Esophagus (tissue), 2 donors: ENCODE data around the gene SRRT. TPM values are rescaled to one million over a fixed set of nuclear protein-coding genes. Genes with fewer than 3 reads are reported as not detected.

ENCODE experiments used
- H3K27ac ChIP-seq, 2 donors: one replicate each; pipeline ENCODE4 v1.5.1; 2013; ENCODE audit warnings: low read depth in 2 of 2, mild to moderate bottlenecking in 2 of 2, inconsistent platforms in 1 of 2, low read length in 1 of 2, moderate library complexity in 1 of 2
- H3K27me3 ChIP-seq, 2 donors: one replicate each; pipeline ENCODE4 v1.6.1; 2013; ENCODE audit warnings: low read length in 2 of 2, control low read depth in 1 of 2, mild to moderate bottlenecking in 1 of 2; ENCODE audit not compliant: insufficient read depth in 2 of 2, control insufficient read depth in 1 of 2
- H3K36me3 ChIP-seq, 2 donors: one replicate each; pipeline ENCODE4 v1.6.1; 2013; ENCODE audit warnings: low read length in 1 of 2; ENCODE audit not compliant: control insufficient read depth in 2 of 2, insufficient read depth in 2 of 2
- H3K4me1 ChIP-seq, 2 donors: one replicate each; pipeline ENCODE4 v1.6.1; 2013; ENCODE audit warnings: low read length in 1 of 2; ENCODE audit not compliant: control insufficient read depth in 2 of 2, insufficient read depth in 2 of 2
- H3K4me3 ChIP-seq, 2 donors: one replicate each; pipeline ENCODE4 v1.5.1; 2013; ENCODE audit warnings: low read length in 2 of 2, mild to moderate bottlenecking in 2 of 2, low read depth in 1 of 2, moderate library complexity in 1 of 2
- H3K9me3 ChIP-seq, 2 donors: one replicate each; pipeline ENCODE4 v1.6.1; 2013; ENCODE audit warnings: mild to moderate bottlenecking in 2 of 2, low read depth in 1 of 2, low read length in 1 of 2, moderate library complexity in 1 of 2; ENCODE audit not compliant: control insufficient read depth in 2 of 2, insufficient read depth in 1 of 2
- WGBS, 2 donors: extraction: QIAGEN DNeasy Blood & Tissue Kit; methylation state at CpG; one replicate each; pipeline ENCODE4 v1.1.7; 2013; 5-methylcytosine and 5-hydroxymethylcytosine counted together
- polyA plus RNA-seq, 2 donors: library from polyadenylated mRNA; stranded (reverse); fragments of 200-250 nt; gene quantifications; one replicate each; pipeline ENCODE4 v1.2.3, GENCODE V29; 2013
- donor health status: healthy with polysubstance abuse.
- donor health status: Bipolar disorder and iron deficiency.

SRRT gene
- polyA plus RNA-seq, 2 donors, result 70.7 to 105 TPM

DNA sequence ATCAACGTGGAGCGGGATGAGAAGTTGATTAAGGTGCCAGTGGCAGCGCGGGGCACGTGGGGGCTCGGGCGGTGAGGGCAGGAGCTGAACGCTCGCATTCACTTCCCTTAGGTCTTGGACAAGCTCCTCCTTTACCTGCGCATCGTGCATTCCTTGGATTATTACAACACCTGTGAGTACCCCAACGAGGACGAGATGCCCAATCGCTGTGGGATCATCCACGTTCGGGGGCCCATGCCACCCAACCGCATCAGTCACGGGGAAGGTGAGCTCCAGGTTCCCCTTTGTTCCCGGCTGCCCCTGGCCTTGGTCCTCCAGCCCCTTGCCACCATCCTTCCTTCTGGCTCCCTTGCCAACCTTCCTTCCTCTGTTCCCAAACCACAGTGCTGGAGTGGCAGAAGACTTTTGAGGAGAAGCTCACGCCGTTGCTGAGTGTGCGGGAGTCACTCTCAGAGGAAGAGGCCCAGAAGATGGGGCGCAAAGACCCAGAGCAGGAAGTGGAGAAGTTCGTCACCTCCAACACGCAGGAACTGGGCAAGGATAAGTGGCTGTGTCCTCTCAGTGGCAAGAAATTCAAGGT is 12.1 kb downstream of the SRRT start:
- WGBS, 2 donors, result 74 to 77% methylated on average over 25 of the region's 25 CpGs
- no peaks in the 10 kb centered on the region for H3K27me3 ChIP-seq
- no peak overlapping the region for H3K4me3 ChIP-seq
- H3K27ac ChIP-seq, result peak overlapping the region; percentile 64 to 69
- H3K4me1 ChIP-seq, result peaks cover 0 to 22% of the 10 kb centered on the region in 2 donors
- H3K36me3 ChIP-seq, result peaks cover 25 to 50% of the 10 kb centered on the region in 2 donors
- H3K9me3 ChIP-seq, result no peaks in the 10 kb centered on the region

DNA sequence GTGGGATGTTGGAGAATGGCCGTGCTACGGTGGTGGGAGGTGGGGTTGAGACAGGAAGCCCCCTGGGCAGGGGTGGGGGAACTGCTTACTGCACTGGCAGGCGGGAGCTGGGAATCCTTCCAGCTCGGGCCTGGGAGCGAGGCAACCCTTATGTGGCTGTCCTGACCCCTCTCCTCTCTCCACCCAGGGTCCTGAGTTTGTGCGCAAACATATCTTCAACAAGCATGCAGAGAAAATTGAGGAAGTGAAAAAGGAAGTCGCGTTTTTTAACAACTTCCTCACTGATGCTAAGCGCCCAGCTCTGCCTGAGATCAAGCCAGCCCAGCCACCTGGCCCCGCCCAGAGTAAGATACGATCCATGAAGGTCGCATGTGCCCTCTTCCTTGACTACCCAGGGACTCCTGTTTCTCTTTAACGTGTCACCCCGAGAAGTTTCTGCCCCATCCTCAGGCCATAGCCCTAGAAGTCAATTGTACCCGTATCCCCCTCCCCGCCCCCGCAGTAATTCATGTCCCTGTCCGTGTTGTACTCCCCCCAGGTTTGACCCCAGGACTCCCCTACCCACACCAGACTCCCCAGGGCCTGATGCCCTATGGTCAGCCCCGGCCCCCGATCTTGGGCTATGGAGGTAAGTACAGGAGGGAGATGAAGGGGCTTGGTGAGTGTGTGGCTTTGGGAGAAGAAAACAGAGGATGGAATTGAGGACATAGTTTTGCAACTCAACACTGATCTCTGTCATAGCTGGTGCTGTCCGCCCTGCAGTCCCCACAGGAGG is 12.8 kb downstream of the SRRT start:
- Histone ChIP-seq H3K4me3 (no peak overlapping the region), H3K27ac (peak overlapping the region; percentile 64 to 69), H3K27me3 (no peaks in the 10 kb centered on the region), H3K36me3 (peaks cover 21 to 46% of the 10 kb centered on the region in 2 donors), H3K4me1 (peaks cover 0 to 22% of the 10 kb centered on the region in 2 donors), H3K9me3 (no peaks in the 10 kb centered on the region)
- WGBS, 2 donors, result 48 to 52% methylated on average over 21 of the region's 21 CpGs

DNA sequence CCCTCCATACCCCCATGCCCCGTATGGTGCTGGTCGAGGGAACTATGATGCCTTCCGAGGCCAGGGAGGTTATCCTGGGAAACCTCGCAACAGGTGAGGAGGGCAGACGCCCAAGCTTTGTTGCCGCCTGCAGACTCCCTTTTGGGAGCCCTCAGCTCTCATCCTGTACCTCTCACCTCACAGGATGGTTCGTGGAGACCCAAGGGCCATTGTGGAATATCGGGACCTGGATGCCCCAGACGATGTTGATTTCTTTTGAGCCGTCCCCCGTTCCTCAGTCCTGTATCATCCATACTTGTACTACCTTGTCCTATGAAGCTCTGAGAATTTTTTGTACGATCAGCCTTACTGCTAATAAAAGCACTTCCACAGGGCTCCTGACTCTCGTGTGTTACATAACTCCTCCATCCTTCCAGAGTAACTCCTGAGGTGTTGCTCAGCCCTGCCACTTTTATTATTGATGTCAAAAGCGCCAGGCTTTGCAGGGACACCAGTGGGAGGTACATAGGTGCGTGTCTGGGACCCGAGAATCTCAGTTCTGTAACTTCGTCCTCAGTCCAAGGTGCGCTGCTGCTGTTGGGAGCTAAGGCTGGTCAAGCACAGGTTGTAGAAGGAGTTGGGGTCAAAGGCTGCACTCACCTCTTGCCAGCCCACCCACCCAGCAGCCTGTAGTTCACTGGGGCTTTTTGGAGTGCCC is 13.5 kb downstream of the SRRT start:
- 51 to 54% methylated on average over 18 of the region's 18 CpGs for WGBS, 2 donors

DNA sequence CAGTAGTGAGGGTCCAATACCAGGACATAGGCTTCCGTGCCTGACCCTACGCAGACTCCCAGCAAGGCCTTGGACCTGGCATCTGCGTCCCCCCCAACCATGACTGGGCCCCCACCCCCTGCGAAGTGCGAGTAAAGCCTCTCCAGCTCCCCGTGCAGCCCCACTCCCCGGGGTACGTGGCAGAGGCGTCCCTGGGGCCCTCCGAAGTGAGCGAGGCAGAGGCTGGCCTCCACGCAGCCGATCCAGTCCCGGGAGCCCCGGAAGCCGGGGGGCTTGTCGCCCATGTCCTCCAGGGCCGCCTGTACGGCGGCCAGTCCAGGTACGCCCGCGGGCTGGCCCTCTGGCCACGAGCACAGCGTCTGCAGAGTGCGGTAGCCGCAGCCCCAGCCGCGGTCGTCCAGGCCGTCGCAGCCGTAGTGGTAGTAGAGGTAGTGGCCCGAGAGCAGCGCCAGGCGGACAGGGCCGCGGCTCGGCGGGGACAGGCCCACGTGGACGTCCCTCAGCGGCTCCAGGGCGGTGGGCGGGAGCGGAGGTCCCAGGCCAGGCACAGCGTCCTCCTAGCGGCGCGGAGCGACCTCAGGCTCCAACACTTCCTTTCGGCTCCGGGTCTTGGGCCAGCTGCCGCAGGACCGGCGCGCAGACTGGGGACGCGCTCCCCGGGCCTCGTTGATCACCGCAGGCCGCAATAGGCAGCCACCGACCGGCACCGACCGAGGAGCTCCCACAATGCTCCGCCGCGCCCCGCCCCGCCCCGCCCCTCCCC is 14.3 kb downstream of the SRRT start, which contains the start of gene UFSP1:
Gene UFSP1 (minus strand): TSS at position 728 of the 763 bp plus-strand sequence. CDS start 444 bp downstream, at position 284.
- Histone ChIP-seq H3K4me1 (peaks cover 0 to 22% of the 10 kb centered on the region in 2 donors), H3K9me3 (no peaks in the 10 kb centered on the region), H3K36me3 (peaks cover 21 to 40% of the 10 kb centered on the region in 2 donors), H3K27me3 (no peaks in the 10 kb centered on the region), H3K4me3 (peak within 1 kb of the TSS; percentile 57 to 78), H3K27ac (peak within 1 kb of the TSS; percentile 96 to 99)
- 3% methylated on average over 66 to 72 of the region's 73 CpGs for WGBS, 2 donors

More for the DNA sequence above, 13.5 kb downstream of the SRRT start:
- Histone ChIP-seq H3K27me3 (no peaks in the 10 kb centered on the region), H3K9me3 (no peaks in the 10 kb centered on the region), H3K4me1 (peaks cover 0 to 22% of the 10 kb centered on the region in 2 donors), H3K4me3 (peak overlapping the region; percentile 57 to 78), H3K36me3 (peaks cover 21 to 46% of the 10 kb centered on the region in 2 donors), H3K27ac (peak overlapping the region; percentile 84 to 85)

DNA sequence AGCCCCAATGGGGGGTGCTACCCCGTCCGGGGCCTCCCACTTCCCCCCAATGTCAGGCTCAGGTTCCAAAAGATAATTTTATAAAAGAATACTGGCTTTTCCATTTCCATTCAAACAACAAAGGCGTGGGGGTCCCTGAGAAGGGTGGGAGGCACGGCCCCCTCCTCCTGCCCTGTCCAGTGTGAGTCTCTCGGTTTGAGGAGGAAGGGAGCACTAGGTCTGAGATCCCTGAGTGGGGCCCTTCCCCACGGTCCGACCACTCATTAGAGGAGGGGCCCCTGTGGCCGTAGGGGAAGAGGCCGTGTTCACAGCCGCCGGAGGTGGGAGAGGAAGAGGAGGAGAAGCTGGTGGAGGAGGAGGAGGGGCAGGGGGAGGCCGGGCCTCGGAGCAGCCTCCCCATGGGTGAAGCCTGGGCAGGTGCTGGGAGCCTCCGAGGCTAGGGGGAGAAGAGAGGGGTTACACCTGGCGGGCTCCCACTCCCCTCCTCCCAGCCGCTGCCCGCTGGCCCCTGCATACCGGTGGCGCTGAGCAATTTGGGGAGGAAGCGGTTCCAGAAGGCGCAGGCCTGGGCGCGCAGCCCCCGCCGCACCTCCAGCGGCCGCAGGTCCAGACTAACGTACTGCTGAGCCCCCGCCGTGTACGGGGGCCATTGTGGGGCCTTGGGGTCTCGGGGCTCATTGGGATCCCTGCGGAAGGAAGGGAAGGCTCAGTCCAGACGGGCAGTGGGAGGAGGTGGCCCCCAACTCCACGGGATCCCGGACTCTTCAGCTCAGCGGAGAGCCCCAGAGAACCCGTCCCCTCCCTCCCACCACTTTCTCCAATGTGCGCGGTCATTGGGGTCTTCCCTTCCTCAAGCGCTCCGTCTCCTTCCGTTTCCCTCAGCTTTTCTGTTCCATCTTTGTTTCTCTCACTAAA is 16.0 kb downstream of the SRRT start:
- Histone ChIP-seq H3K9me3 (peaks cover 0 to 2% of the 10 kb centered on the region in 2 donors), H3K4me3 (peak overlapping the region; percentile 45 to 54), H3K4me1 (peaks cover 6 to 30% of the 10 kb centered on the region in 2 donors), H3K27me3 (peaks cover 0 to 6% of the 10 kb centered on the region in 2 donors), H3K27ac (peak overlapping the region; percentile 96 to 99), H3K36me3 (peaks cover 10 to 23% of the 10 kb centered on the region in 2 donors)
- WGBS, 2 donors, result 13 to 20% methylated on average over 38 to 43 of the region's 43 CpGs

DNA sequence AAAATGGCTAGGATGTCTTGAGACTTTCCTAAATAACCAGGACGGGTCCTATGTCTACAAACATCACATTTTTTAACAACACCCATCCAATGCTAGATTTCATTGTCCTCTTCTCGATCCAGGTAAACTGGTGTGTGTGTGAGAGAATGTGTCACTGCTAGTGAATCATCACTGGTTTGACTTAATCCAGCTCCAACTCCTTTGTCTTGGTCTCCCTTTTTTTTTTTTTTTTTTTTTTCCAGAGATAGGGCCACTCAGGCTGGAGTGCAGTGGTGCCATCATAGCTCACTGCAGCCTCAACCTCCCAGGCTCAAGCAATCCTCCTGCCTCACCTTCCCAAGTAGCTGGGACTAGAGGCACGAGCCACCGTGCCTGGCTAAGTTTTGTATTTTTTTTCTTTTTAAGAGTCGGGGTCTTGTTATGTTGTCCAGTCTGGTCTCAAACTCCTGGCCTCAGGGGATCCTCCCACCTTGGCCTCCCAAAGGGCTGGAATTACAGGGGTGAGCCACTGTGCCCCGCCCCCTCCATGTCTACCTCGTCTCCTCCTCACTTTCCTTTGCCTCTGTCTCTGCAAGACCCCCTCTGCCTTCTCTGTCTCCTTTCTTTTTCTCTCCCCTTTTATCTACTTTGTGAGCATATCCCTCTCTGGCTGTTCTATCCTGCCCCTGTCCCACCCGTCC is 16.8 kb downstream of the SRRT start:
- peaks cover 0 to 14% of the 10 kb centered on the region in 2 donors for H3K27me3 ChIP-seq
- peak overlapping the region in 1 of 2 donors; percentile 45 for H3K4me3 ChIP-seq
- H3K4me1 ChIP-seq, result peaks cover 6 to 37% of the 10 kb centered on the region in 2 donors
- 66 to 70% methylated on average over 8 of the region's 8 CpGs for WGBS, 2 donors
- peaks cover 6 to 16% of the 10 kb centered on the region in 2 donors for H3K36me3 ChIP-seq
- peak overlapping the region in 1 of 2 donors; percentile 96 for H3K27ac ChIP-seq
- peaks cover 0 to 2% of the 10 kb centered on the region in 2 donors for H3K9me3 ChIP-seq

DNA sequence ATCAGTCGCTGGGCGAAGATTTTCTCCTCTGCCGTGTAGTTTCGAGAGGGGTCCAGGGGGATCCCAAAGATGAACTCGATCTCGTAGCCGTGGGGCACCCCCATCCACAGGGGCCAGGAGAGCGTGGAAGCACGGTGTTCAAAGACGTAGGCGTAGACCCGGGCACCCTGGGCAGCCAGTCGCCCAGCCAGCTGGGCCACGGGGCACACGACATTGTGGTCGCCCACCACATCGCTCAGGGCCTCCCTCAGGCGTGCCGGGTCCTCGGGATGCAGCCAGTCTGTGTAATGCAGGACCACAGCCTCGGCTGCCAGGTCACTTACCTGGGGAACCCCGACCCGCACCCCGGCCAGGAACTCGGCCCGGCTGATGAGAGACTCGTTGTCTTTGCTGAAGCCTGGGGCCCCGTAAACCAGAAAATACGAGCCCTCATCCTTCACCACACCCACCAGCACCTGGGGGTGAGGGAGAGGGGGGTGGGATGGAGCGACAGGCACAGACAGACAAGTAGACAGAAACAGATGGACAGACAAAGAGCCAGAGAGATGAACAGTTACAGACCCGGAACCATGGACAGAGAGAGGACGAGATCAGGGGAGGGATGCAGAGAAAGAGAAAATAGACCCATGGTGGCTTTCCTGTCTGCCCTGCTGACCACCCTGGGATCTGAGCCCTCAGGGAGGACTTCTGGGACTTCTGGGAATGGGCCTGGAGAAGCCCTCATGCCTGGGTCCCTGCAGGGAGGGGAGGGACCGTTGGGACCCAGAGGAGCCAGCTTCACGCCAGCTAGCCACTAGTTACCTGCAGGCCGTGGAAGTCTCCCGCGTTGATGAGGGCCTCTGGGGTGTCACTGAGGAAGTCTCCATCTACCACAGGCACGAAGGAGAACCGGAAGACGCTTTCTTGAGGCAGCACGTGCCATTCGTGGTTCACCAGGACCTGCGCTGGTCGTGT is 17.7 kb downstream of the SRRT start:
- 83 to 85% methylated on average over 44 of the region's 44 CpGs for WGBS, 2 donors
- Histone ChIP-seq H3K4me1 (peaks cover 6 to 34% of the 10 kb centered on the region in 2 donors), H3K9me3 (peaks cover 0 to 2% of the 10 kb centered on the region in 2 donors), H3K27me3 (peaks cover 0 to 16% of the 10 kb centered on the region in 2 donors), H3K4me3 (no peak overlapping the region), H3K27ac (no peak overlapping the region), H3K36me3 (peaks cover 0 to 7% of the 10 kb centered on the region in 2 donors)
